ENCODE data around the gene GZMB. TPM values are rescaled to one million over a fixed set of nuclear protein-coding genes. Genes with fewer than 3 reads are reported as not detected.

Gene GZMB
- polyA plus RNA-seq, 1 donor from 2014 or later: not detected

- Histone ChIP-seq H3K9ac (ENCODE audit: low read length) (no peak within 1 kb of the TSS), H3K27me3 (ENCODE audit: insufficient read depth, low read depth, low read length) (no peaks in the 10 kb centered on the region), H3K9me2 (ENCODE audit: insufficient read depth, low read length) (no peaks in the 10 kb centered on the region), H2AFZ (ENCODE audit: low read depth, low read length) (no peak within 1 kb of the TSS), H3K9me3 (ENCODE audit: low read length) (no peaks in the 10 kb centered on the region), H3K4me2 (ENCODE audit: low read length) (no peak within 1 kb of the TSS), H3K79me2 (replicated peaks; ENCODE audit: insufficient read depth, low read length) (no peaks in the 10 kb centered on the region), H3K36me3 (ENCODE audit: insufficient read depth, low read length) (no peaks in the 10 kb centered on the region), H3K4me3 (ENCODE audit: low read length) (no peak within 1 kb of the TSS), H4K20me1 (ENCODE audit: insufficient read depth) (no peaks in the 10 kb centered on the region), H3K27ac (ENCODE audit: low read length) (no peak within 1 kb of the TSS), H3F3A (ENCODE audit: insufficient read depth, low read length, poor library complexity, severe bottlenecking) (no peaks in the 10 kb centered on the region)
- TF ChIP-seq SMC3 (conservative IDR thresholded peaks at IDR 0.05; ENCODE audit: poor library complexity) (no peak), TAF1 (IDR thresholded peaks at IDR 0.05; ENCODE audit: low read depth) (no peak), EP300 (conservative IDR thresholded peaks at IDR 0.05; ENCODE audit: poor library complexity, severe bottlenecking) (no peak), RAD21 (conservative IDR thresholded peaks at IDR 0.05) (no peak), REST (IDR thresholded peaks at IDR 0.05; ENCODE audit: borderline replicate concordance) (no peak), EZH2 (IDR thresholded peaks at IDR 0.05; ENCODE audit: borderline replicate concordance, insufficient read depth, low read length, poor library complexity, severe bottlenecking) (no peak), MXI1 (conservative IDR thresholded peaks at IDR 0.05; ENCODE audit: poor library complexity, severe bottlenecking) (no peak), POLR2AphosphoS5 (IDR thresholded peaks at IDR 0.05) (no peak)
- TF ChIP-seq, protein P1, sequence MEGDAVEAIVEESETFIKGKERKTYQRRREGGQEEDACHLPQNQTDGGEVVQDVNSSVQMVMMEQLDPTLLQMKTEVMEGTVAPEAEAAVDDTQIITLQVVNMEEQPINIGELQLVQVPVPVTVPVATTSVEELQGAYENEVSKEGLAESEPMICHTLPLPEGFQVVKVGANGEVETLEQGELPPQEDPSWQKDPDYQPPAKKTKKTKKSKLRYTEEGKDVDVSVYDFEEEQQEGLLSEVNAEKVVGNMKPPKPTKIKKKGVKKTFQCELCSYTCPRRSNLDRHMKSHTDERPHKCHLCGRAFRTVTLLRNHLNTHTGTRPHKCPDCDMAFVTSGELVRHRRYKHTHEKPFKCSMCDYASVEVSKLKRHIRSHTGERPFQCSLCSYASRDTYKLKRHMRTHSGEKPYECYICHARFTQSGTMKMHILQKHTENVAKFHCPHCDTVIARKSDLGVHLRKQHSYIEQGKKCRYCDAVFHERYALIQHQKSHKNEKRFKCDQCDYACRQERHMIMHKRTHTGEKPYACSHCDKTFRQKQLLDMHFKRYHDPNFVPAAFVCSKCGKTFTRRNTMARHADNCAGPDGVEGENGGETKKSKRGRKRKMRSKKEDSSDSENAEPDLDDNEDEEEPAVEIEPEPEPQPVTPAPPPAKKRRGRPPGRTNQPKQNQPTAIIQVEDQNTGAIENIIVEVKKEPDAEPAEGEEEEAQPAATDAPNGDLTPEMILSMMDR (IDR thresholded peaks at IDR 0.05; ENCODE audit: poor library complexity, severe bottlenecking): no peak
Measured at GRCh38 chr14:24609655-24610344, 24.2 kb downstream of the GZMB start, which contains the start of gene GZMH. Gene GZMH, minus strand, starts transcription at chr14:24609685. Its CDS starts 72 bp downstream, at chr14:24609613.

DNA sequence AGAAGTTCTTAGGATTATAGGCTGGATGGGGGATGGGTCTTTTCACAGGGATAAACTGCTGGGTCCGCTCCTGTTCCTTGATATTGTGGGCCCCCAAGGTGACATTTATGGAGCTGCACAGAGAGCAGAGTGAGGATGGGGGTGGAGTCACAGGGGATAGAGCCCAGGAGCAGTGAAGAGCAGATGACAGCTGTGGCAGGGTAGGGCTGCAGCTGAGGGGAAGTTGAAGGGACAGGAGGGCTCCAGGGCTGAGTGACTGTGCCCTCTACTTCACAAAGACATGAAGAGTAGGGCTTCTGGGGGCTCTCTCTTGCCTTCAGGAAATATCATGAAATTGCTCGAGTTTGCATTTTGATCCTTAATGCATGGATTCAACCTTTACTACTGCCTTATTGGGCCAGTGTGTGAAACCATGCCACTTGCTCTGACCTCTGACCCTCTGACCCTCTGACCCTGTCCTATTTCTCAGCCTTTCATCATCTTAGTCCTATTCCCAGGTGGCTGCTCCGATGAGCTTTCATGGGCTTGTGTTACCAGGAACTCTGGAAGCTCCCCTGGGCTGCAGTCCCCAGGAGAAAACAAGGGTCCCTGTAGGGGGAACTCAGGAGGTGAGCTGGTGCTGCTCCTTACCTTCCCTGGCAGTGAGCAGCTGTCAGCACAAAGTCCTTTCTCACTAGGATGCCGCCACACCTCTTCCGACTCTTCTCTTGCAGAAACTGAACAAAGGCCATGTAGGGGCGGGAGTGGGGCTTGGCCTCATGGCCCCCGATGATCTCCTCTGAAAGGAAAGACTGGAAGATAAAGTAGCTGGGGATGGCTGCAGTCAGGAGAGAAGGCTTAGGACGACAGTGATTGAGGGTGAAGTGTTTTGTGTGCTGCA, 26.1 kb downstream of the GZMB start:
- Histone ChIP-seq H3K79me2 (replicated peaks; ENCODE audit: insufficient read depth, low read length) (no peaks in the 10 kb centered on the region), H3F3A (ENCODE audit: insufficient read depth, low read length, poor library complexity, severe bottlenecking) (no peaks in the 10 kb centered on the region), H3K27ac (ENCODE audit: low read length) (no peak overlapping the region), H2AFZ (ENCODE audit: low read depth, low read length) (no peak overlapping the region), H3K4me3 (ENCODE audit: low read length) (no peak overlapping the region), H3K36me3 (ENCODE audit: insufficient read depth, low read length) (no peaks in the 10 kb centered on the region), H3K27me3 (ENCODE audit: insufficient read depth, low read depth, low read length) (no peaks in the 10 kb centered on the region), H3K9ac (ENCODE audit: low read length) (no peak overlapping the region), H3K9me2 (ENCODE audit: insufficient read depth, low read length) (no peaks in the 10 kb centered on the region), H3K4me2 (ENCODE audit: low read length) (no peak overlapping the region), H3K9me3 (ENCODE audit: low read length) (no peaks in the 10 kb centered on the region), H4K20me1 (ENCODE audit: insufficient read depth) (no peaks in the 10 kb centered on the region)
- TF ChIP-seq POLR2AphosphoS5 (IDR thresholded peaks at IDR 0.05): no peak

All from neural cell (in vitro differentiated cells).